Right atrium auricular region (tissue), 2 donors: ENCODE results near the gene SLC8A3. TPM values are rescaled to one million over a fixed set of nuclear protein-coding genes. Genes with fewer than 3 reads are reported as not detected.

Experiments
- DNase-seq: peaks from one replicate; pipeline ENCODE4 v3.0.0-alpha.2; 2019; ENCODE audit warnings: low spot score
- H3K27ac ChIP-seq, 2 donors: fragments of 200-600 bp; sonication (generic); 1 replicate in 1 of 2; 2 replicates in 1 of 2; pipeline ENCODE4 v1.5.1; 2016 to 2019
- H3K27me3 ChIP-seq, 2 donors: fragments of 200-600 bp; sonication (generic); one replicate each; pipeline versions ENCODE4 v1.5.1 to v1.6.0; 2017 to 2019
- H3K36me3 ChIP-seq: fragments of 200-600 bp; sonication (generic); one replicate; pipeline ENCODE4 v1.5.1; 2016
- H3K4me1 ChIP-seq, 2 donors: fragments of 200-600 bp; sonication (generic); one replicate each; pipeline versions ENCODE4 v1.5.1 to v1.6.0; 2017 to 2019
- H3K4me3 ChIP-seq, 2 donors: fragments of 200-600 bp; sonication (generic); 1 replicate in 1 of 2; 2 replicates in 1 of 2; pipeline ENCODE4 v1.5.1; 2017 to 2019; ENCODE audit warnings: mild to moderate bottlenecking in 1 of 2, moderate library complexity in 1 of 2
- H3K9me3 ChIP-seq, 2 donors: fragments of 200-600 bp; sonication (generic); one replicate each; pipeline ENCODE4 v1.5.1; 2019
- total RNA-seq, 2 donors: library from RNA; depleted of rRNA; stranded (reverse); fragments of >200 nt; gene quantifications; one replicate each; pipeline ENCODE4 v1.1.0, GENCODE V29; 2016
- TF ChIP-seq, protein P1 (sequence below), 2 donors: fragments of 200-600 bp; sonication (generic); IDR thresholded peaks; one replicate each; pipeline ENCODE4 v1.5.1; 2019; ENCODE audit warnings: antibody characterized with exemption in 2 of 2

The SLC8A3 gene
- total RNA-seq, 2 donors from 2014 or later: 1.3 to 1.4 TPM

DNA sequence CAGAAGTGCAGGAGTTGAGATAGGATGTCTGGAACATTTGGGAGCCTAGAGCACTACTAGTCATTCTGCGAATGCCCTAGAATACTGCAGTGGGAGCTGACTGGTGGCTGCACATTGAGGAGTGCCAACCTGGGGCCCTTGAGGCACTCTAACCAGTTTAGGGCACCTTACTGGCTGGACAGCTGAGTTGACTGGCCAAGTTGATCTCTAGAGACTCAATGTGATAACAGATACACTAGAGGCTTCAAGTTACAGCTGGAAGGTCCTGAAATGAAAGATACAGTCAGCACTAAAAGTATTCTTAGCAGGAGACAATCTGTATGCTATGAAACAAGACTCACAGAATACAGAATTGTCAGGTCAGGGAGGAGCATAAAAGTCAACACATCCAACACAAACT is 8.0 kb downstream of the SLC8A3 start:
- no peak for DNase-seq
- Histone ChIP-seq H3K27ac (no peak overlapping the region), H3K9me3 (no peaks in the 10 kb centered on the region), H3K27me3 (no peaks in the 10 kb centered on the region), H3K4me3 (no peak overlapping the region), H3K36me3 (no peaks in the 10 kb centered on the region), H3K4me1 (no peaks in the 10 kb centered on the region)
- TF ChIP-seq, protein P1, sequence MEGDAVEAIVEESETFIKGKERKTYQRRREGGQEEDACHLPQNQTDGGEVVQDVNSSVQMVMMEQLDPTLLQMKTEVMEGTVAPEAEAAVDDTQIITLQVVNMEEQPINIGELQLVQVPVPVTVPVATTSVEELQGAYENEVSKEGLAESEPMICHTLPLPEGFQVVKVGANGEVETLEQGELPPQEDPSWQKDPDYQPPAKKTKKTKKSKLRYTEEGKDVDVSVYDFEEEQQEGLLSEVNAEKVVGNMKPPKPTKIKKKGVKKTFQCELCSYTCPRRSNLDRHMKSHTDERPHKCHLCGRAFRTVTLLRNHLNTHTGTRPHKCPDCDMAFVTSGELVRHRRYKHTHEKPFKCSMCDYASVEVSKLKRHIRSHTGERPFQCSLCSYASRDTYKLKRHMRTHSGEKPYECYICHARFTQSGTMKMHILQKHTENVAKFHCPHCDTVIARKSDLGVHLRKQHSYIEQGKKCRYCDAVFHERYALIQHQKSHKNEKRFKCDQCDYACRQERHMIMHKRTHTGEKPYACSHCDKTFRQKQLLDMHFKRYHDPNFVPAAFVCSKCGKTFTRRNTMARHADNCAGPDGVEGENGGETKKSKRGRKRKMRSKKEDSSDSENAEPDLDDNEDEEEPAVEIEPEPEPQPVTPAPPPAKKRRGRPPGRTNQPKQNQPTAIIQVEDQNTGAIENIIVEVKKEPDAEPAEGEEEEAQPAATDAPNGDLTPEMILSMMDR (IDR thresholded peaks at IDR 0.05): no peak

DNA sequence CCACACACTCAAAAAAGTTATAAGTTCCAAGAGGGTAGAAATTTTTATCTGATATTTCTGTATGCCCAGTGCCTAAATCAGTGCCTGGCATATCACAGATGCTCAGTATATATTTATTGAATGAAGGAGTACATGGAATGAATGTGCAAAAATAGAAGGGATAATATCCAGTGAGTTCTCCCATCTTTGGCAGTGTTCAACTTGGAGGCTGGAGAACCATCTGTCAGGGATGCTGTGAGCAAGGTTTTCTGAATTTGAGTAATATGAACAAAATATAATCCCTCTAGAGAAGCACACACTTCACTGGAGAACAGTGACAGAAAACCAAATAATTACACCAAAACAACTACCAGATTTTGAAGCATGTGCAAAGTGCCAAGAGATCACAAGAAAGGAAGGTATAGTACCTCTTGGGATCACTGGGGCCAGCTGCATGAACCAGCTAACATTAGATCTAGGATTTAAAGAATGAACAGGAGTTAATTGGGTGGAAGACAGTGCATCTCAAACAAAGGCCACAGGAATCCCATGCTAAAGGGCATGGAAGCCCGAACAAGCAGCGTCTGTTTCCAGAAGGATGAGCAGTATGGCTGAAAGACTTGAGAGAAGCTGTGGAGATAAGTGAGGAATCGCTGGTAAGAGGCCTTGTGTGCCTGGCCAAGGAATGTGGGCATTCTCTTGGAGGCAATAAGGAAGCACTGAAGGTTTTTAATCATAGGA is 11.5 kb downstream of the SLC8A3 start:
- DNase-seq: no peak
- Histone ChIP-seq H3K4me3 (no peak overlapping the region), H3K4me1 (no peaks in the 10 kb centered on the region), H3K27me3 (no peaks in the 10 kb centered on the region), H3K27ac (no peak overlapping the region), H3K36me3 (no peaks in the 10 kb centered on the region), H3K9me3 (no peaks in the 10 kb centered on the region)
- TF ChIP-seq, protein P1 (IDR thresholded peaks at IDR 0.05): no peak

DNA sequence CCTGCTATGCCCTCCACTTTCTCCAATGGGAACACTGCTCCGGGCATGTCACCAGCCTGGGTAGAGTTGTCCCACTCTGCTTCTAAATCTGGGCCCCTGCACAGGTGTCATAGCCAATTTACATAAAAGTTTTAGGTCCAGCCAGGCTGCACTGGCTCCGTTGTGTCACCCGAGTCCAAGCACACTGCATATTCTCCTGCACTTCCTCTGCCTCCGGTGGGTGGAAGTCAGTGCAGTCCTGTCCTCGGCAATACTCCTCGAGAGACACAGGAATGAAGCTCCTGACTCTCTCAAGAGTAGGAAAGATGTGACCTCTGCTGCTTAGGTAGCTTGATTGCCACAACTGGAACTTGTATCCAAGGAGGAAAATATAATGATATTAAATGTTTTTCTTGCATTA is 15.2 kb downstream of the SLC8A3 start:
- Histone ChIP-seq H3K27me3 (no peaks in the 10 kb centered on the region), H3K4me3 (no peak overlapping the region), H3K27ac (no peak overlapping the region), H3K4me1 (no peaks in the 10 kb centered on the region), H3K36me3 (no peaks in the 10 kb centered on the region), H3K9me3 (no peaks in the 10 kb centered on the region)
- DNase-seq: no peak
- TF ChIP-seq, protein P1 (IDR thresholded peaks at IDR 0.05): no peak

DNA sequence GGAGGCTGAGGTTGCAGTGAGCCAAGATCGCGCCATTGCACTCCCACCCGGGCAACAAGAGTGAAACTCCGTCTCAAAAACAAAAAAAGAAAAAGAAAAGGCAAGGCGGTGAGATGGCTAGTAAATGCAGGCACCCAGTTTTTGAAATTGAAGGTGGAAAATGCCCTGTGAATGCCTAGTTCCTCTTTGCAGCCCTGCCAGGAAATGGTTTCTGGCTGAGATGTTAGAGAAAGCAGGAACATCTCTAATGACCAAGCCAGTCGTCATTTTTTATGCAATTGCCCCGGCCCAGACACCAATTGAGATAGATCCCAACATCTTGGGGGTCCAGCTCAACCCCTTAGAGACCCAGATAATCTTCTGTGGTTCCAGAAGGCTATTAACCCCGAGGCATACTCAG is 17.0 kb downstream of the SLC8A3 start:
- no peaks in the 10 kb centered on the region for H3K27me3 ChIP-seq
- TF ChIP-seq, protein P1 (IDR thresholded peaks at IDR 0.05): no peak

DNA sequence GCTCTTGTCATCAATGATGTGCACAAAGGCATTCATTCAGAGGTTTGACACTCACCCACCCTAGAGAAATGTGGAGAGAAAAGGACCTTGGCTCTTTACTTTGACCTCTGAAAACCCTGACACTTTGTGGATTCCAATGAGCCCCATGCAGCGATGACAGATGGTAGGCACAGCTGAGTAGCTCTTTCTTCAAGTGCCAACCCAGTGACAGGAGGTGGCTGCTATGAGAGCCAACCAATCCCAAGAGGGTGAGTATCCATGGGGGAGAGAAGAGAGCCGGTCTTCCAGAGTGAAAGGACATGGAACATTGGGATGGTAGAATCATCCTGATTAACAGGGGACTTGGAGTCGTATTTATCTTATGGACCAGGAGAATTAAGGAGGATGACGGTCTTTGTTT is 17.8 kb downstream of the SLC8A3 start:
- Histone ChIP-seq H3K4me3 (no peak overlapping the region), H3K27ac (no peak overlapping the region), H3K27me3 (no peaks in the 10 kb centered on the region), H3K36me3 (no peaks in the 10 kb centered on the region), H3K4me1 (no peaks in the 10 kb centered on the region), H3K9me3 (no peaks in the 10 kb centered on the region)
- DNase-seq: no peak
- TF ChIP-seq, protein P1 (IDR thresholded peaks at IDR 0.05): no peak

More for the DNA sequence above, 17.0 kb downstream of the SLC8A3 start:
- Histone ChIP-seq H3K9me3 (no peaks in the 10 kb centered on the region), H3K36me3 (no peaks in the 10 kb centered on the region), H3K27ac (no peak overlapping the region), H3K4me3 (no peak overlapping the region), H3K4me1 (no peaks in the 10 kb centered on the region)
- DNase-seq: no peak

DNA sequence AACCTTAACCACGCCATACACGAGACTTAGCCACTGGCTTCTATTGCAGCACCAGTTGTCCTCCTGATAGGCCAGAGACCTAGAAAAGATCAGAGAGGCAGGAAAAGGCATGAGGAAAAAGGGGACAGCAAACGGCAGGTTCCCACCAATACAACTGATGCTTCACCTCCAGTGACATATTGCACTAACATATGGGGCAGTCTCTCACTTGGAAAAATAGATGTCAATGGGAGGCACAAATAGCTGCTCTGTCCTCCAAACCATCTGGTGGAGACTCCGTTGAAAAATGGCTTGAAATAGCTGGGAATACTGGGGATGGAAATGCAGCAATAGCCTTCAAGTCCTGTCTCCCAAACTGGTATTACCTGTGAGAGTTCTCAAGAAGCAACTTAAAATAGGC is 20.3 kb downstream of the SLC8A3 start:
- no peaks in the 10 kb centered on the region for H3K27me3 ChIP-seq
- no peak overlapping the region for H3K27ac ChIP-seq

More for the DNA sequence above, 20.3 kb downstream of the SLC8A3 start:
- TF ChIP-seq, protein P1 (IDR thresholded peaks at IDR 0.05): no peak
- H3K36me3 ChIP-seq: no peaks in the 10 kb centered on the region
- no peak for DNase-seq
- H3K4me3 ChIP-seq: no peak overlapping the region
- no peaks in the 10 kb centered on the region for H3K9me3 ChIP-seq
- no peaks in the 10 kb centered on the region for H3K4me1 ChIP-seq
